ENCODE measurements around the gene AJAP1.

AJAP1 gene

GRCh38 chr1:4652631-4653327, 1.6 kb upstream of the AJAP1 start:
- TF ChIP-seq CTCF (IDR thresholded peaks at IDR 0.05; ENCODE audit: borderline replicate concordance, insufficient read depth, low read depth, low read length) = peak; percentile 94
- no peak overlapping the region for H3K4me3 ChIP-seq (ENCODE audit: low read depth, low read length)

DNA sequence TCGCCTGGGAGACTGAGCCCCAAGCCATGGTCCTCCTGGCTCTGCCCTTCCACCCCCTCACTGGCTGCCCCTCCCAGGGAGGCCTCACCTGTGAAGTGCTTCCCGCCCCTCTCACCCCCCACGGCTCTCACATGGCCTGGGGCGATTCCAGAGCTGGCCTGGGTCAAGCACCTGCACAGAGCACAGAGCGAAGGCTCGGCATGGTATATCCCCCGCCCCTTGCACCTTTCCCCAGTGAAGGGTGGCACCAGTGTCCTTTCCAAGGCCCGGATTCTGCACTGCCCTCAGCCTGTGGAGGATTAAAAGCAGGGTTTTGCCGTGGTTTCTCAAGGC, 1.1 kb upstream of the AJAP1 start:
- no peak overlapping the region for H3K4me3 ChIP-seq (ENCODE audit: low read depth, low read length)
- TF ChIP-seq CTCF (IDR thresholded peaks at IDR 0.05; ENCODE audit: borderline replicate concordance, insufficient read depth, low read depth, low read length) = no peak

- no peak for TF ChIP-seq CTCF (IDR thresholded peaks at IDR 0.05; ENCODE audit: borderline replicate concordance, insufficient read depth, low read depth, low read length)
- H3K4me3 ChIP-seq (ENCODE audit: low read depth, low read length) = no peak overlapping the region
Observed at GRCh38 chr1:4654764-4655673, 610 bp downstream of the AJAP1 start.

GRCh38 chr1:4655674-4656532, 1.5 kb downstream of the AJAP1 start:
- TF ChIP-seq CTCF (IDR thresholded peaks at IDR 0.05; ENCODE audit: borderline replicate concordance, insufficient read depth, low read depth, low read length) = peak; percentile 46
- no peak overlapping the region for H3K4me3 ChIP-seq (ENCODE audit: low read depth, low read length)

DNA sequence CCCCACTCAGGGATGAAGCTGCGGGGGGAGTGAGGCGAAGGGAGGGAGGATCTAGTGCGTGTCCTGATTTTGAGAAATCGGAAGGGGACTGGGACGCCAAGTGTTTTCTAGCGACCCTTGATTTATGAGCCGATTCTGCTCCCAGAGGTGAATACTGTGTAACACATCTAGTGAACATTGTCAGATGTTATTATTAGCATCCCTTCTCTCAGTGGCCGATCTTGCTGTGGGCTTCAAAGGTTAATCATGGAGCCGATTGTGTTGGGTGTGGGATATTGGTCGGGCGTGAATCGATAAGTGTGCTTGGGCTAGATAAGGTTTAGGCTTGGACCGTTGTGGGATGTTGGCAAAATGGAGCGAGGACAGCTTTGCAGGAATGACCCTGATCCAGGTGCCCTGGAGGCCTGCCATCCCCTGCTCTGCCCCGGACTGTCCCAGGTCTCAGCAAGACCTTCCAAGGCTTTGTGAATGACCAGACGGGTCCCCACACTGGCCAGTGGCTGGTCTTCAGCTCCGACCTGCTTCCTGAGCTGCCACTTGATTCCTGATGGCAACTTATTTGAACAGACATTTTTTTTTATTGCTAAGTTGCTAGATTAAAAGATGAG, 2.2 kb downstream of the AJAP1 start:
- TF ChIP-seq CTCF (IDR thresholded peaks at IDR 0.05; ENCODE audit: borderline replicate concordance, insufficient read depth, low read depth, low read length) = no peak
- no peak overlapping the region for H3K4me3 ChIP-seq (ENCODE audit: low read depth, low read length)

GRCh38 chr1:4657244-4657789, 2.9 kb downstream of the AJAP1 start:
- no peak overlapping the region for H3K4me3 ChIP-seq (ENCODE audit: low read depth, low read length)
- TF ChIP-seq CTCF (IDR thresholded peaks at IDR 0.05; ENCODE audit: borderline replicate concordance, insufficient read depth, low read depth, low read length) = no peak
